T-helper 1 cell treated with Interleukin-12 subunit alpha and Interleukin-12 subunit beta and Interleukin-4 antibody, amounts not matched to agents 30 μg/mL and 1 μg/mL, for 36 hours (primary cell): Measurements from ENCODE around the gene SLC6A6.
"Not testable (repeated sequence)": the region's sequence is repeated elsewhere in the genome, so short reads cannot be mapped to it uniquely, and the experiment has no call there.

Experiments used
- H3K27ac Mint-ChIP-seq: one replicate; pipeline ENCODE4 v1.8.0; 2021; ENCODE audit warnings: mild to moderate bottlenecking, mixed read lengths
- H3K27me3 Mint-ChIP-seq: one replicate; pipeline ENCODE4 v1.8.0; 2021; ENCODE audit warnings: low read depth, mixed read lengths
- H3K36me3 Mint-ChIP-seq: one replicate; pipeline ENCODE4 v1.8.0; 2021; ENCODE audit warnings: low read depth, mixed read lengths
- H3K4me1 Mint-ChIP-seq: one replicate; pipeline ENCODE4 v1.8.0; 2021; ENCODE audit warnings: low read depth, mixed read lengths
- H3K4me3 Mint-ChIP-seq: one replicate; pipeline ENCODE4 v1.8.0; 2021; ENCODE audit warnings: mild to moderate bottlenecking, moderate library complexity, mixed read lengths
- H3K9me3 Mint-ChIP-seq: one replicate; pipeline ENCODE4 v1.8.0; 2021; ENCODE audit warnings: mixed read lengths

SLC6A6 gene

GRCh38 chr3:14428087-14429033, 26.0 kb downstream of the SLC6A6 start:
- Mint-ChIP-seq H3K4me1 (peaks cover 85% of the 10 kb centered on the region), H3K4me3 (no peak overlapping the region), H3K36me3 (peaks cover 10% of the 10 kb centered on the region), H3K9me3 (no peaks in the 10 kb centered on the region), H3K27ac (peak overlapping the region; percentile 78), H3K27me3 (no peaks in the 10 kb centered on the region)

GRCh38 chr3:14429237-14429636, 26.8 kb downstream of the SLC6A6 start:
- Mint-ChIP-seq H3K4me1 (peaks cover 84% of the 10 kb centered on the region), H3K9me3 (no peaks in the 10 kb centered on the region), H3K27ac (peak overlapping the region; percentile 82), H3K27me3 (no peaks in the 10 kb centered on the region), H3K4me3 (no peak overlapping the region), H3K36me3 (peaks cover 4% of the 10 kb centered on the region)

GRCh38 chr3:14429640-14430039, 27.2 kb downstream of the SLC6A6 start:
- H3K9me3 Mint-ChIP-seq, result no peaks in the 10 kb centered on the region
- H3K4me3 Mint-ChIP-seq, result no peak overlapping the region
- H3K4me1 Mint-ChIP-seq, result peaks cover 84% of the 10 kb centered on the region
- no peaks in the 10 kb centered on the region for H3K27me3 Mint-ChIP-seq
- H3K36me3 Mint-ChIP-seq, result peaks cover 6% of the 10 kb centered on the region
- H3K27ac Mint-ChIP-seq, result peak overlapping the region; percentile 82

GRCh38 chr3:14430053-14430452, 27.6 kb downstream of the SLC6A6 start:
- Mint-ChIP-seq H3K27ac (peak overlapping the region; percentile 31), H3K4me1 (peaks cover 83% of the 10 kb centered on the region), H3K36me3 (peaks cover 7% of the 10 kb centered on the region), H3K9me3 (no peaks in the 10 kb centered on the region), H3K4me3 (peak overlapping the region; percentile 19), H3K27me3 (no peaks in the 10 kb centered on the region)

- H3K36me3 Mint-ChIP-seq, result peaks cover 7% of the 10 kb centered on the region
- H3K27ac Mint-ChIP-seq, result peak overlapping the region; percentile 100
- peak overlapping the region; percentile 85 for H3K4me3 Mint-ChIP-seq
- H3K9me3 Mint-ChIP-seq, result no peaks in the 10 kb centered on the region
- H3K27me3 Mint-ChIP-seq, result no peaks in the 10 kb centered on the region
- peaks cover 77% of the 10 kb centered on the region for H3K4me1 Mint-ChIP-seq
These were observed 28.5 kb downstream of the SLC6A6 start for GRCh38 chr3:14430706-14431451.

- peak overlapping the region; percentile 85 for H3K4me3 Mint-ChIP-seq
- H3K4me1 Mint-ChIP-seq, result peaks cover 71% of the 10 kb centered on the region
- peak overlapping the region; percentile 100 for H3K27ac Mint-ChIP-seq
- no peaks in the 10 kb centered on the region for H3K9me3 Mint-ChIP-seq
- peaks cover 7% of the 10 kb centered on the region for H3K36me3 Mint-ChIP-seq
- H3K27me3 Mint-ChIP-seq, result no peaks in the 10 kb centered on the region
These were observed 29.1 kb downstream of the SLC6A6 start for GRCh38 chr3:14431452-14431916.

GRCh38 chr3:14431917-14432834, 29.8 kb downstream of the SLC6A6 start:
- no peaks in the 10 kb centered on the region for H3K9me3 Mint-ChIP-seq
- peak overlapping the region; percentile 85 for H3K4me3 Mint-ChIP-seq
- H3K36me3 Mint-ChIP-seq, result peaks cover 7% of the 10 kb centered on the region
- no peaks in the 10 kb centered on the region for H3K27me3 Mint-ChIP-seq
- H3K27ac Mint-ChIP-seq, result peak overlapping the region; percentile 100
- H3K4me1 Mint-ChIP-seq, result peaks cover 71% of the 10 kb centered on the region

GRCh38 chr3:14433106-14433505, 30.7 kb downstream of the SLC6A6 start:
- Mint-ChIP-seq H3K36me3 (peaks cover 7% of the 10 kb centered on the region), H3K4me1 (peaks cover 62% of the 10 kb centered on the region), H3K27ac (peak overlapping the region; percentile 100), H3K4me3 (peak overlapping the region; percentile 77), H3K27me3 (no peaks in the 10 kb centered on the region), H3K9me3 (no peaks in the 10 kb centered on the region)

GRCh38 chr3:14434126-14434497, 31.7 kb downstream of the SLC6A6 start:
- peak overlapping the region; percentile 100 for H3K27ac Mint-ChIP-seq
- peaks cover 53% of the 10 kb centered on the region for H3K4me1 Mint-ChIP-seq
- H3K27me3 Mint-ChIP-seq, result no peaks in the 10 kb centered on the region
- no peaks in the 10 kb centered on the region for H3K9me3 Mint-ChIP-seq
- peaks cover 7% of the 10 kb centered on the region for H3K36me3 Mint-ChIP-seq
- peak overlapping the region; percentile 50 for H3K4me3 Mint-ChIP-seq

GRCh38 chr3:14434498-14435151, 32.2 kb downstream of the SLC6A6 start:
- Mint-ChIP-seq H3K27ac (peak overlapping the region; percentile 100), H3K4me3 (no peak overlapping the region), H3K9me3 (no peaks in the 10 kb centered on the region), H3K4me1 (peaks cover 50% of the 10 kb centered on the region), H3K36me3 (peaks cover 7% of the 10 kb centered on the region), H3K27me3 (no peaks in the 10 kb centered on the region)

- no peaks in the 10 kb centered on the region for H3K9me3 Mint-ChIP-seq
- H3K4me1 Mint-ChIP-seq, result peaks cover 46% of the 10 kb centered on the region
- H3K27me3 Mint-ChIP-seq, result no peaks in the 10 kb centered on the region
- peaks cover 7% of the 10 kb centered on the region for H3K36me3 Mint-ChIP-seq
- no peak overlapping the region for H3K27ac Mint-ChIP-seq
- no peak overlapping the region for H3K4me3 Mint-ChIP-seq
These were observed 33.0 kb downstream of the SLC6A6 start for GRCh38 chr3:14435175-14436014.

GRCh38 chr3:14436954-14437281, 34.5 kb downstream of the SLC6A6 start:
- Mint-ChIP-seq H3K4me3 (no peak overlapping the region), H3K36me3 (peaks cover 4% of the 10 kb centered on the region), H3K27me3 (no peaks in the 10 kb centered on the region), H3K27ac (peak overlapping the region; percentile 38), H3K4me1 (peaks cover 34% of the 10 kb centered on the region), H3K9me3 (no peaks in the 10 kb centered on the region)

GRCh38 chr3:14437705-14438104, 35.3 kb downstream of the SLC6A6 start:
- H3K4me1 Mint-ChIP-seq, result peaks cover 30% of the 10 kb centered on the region
- not testable (repeated sequence) for H3K9me3 Mint-ChIP-seq, H3K27ac Mint-ChIP-seq, H3K36me3 Mint-ChIP-seq, H3K27me3 Mint-ChIP-seq, H3K4me3 Mint-ChIP-seq
